Myocyte (in vitro differentiated cells): ENCODE measurements around the gene ZNF70. TPM values are rescaled to one million over a fixed set of nuclear protein-coding genes. Genes with fewer than 3 reads are reported as not detected.

ENCODE experiments used
- DNase-seq: peaks from one replicate; pipeline ENCODE4 v3.0.0-alpha.2; 2012; ENCODE audit warnings: low read depth
- total RNA-seq: library from RNA; depleted of rRNA; stranded (reverse); fragments of >200 nt; gene quantifications from 2 replicates; pipeline ENCODE4 v1.2.3, GENCODE V29; 2014

The ZNF70 gene
- total RNA-seq, 1 donor from 2014 or later = 3.0 TPM

DNA sequence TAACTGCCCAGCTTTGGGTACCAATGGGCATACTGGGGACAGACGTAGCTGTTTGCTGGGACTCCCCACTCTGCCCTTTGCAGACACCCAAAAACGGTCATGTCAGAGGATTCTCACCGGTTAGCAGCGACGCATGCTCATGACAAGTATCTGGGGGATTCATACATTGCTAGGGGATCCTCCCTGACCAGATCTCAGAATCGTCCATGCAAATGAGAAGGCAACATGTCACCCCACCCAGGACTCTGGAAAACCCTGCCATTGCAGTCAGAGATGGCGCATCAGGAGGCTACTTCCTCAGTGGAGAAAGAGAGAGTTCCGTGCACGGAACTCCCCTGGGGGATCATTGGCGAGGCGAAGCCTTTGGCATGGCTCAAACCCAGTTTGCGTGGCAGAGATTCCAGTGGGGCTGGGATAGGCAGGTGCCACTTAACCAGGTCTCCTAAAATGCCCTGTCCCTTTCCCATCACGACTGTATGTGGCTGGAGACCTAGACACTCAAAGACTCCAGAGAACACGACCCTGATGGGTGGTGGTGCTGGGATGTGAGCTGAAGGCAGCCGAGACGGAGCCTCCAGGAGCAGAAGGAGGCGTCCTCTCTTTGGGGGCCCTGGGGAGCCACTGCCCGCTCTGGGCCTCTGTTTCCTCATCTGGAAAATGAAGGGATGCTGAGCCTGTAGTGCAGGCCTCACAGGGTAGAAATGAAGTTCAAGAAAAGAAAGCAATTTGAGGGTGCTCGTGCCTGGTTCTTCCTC, 55.2 kb downstream of the ZNF70 start:
- no peak for DNase-seq

DNA sequence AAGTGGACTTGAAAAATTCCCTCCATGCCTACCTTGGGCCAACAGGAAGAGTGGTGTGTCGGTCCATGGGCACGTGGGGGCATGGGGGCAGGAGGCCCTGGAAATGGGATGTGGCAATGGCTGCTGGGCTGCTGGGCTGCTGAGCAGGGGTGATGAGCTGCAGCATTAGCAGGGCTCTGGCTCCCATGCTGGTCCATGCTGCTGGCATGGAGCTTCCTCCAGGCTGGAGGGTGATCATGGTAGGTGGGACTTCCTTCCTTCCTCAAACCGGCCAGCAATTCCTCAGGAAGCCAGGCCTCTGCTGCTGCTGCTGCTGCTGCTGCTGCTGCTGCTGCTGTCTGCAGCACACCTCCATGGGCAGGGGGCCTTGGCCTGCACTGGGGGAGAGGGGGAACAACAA, 55.8 kb downstream of the ZNF70 start:
- no peak for DNase-seq

DNA sequence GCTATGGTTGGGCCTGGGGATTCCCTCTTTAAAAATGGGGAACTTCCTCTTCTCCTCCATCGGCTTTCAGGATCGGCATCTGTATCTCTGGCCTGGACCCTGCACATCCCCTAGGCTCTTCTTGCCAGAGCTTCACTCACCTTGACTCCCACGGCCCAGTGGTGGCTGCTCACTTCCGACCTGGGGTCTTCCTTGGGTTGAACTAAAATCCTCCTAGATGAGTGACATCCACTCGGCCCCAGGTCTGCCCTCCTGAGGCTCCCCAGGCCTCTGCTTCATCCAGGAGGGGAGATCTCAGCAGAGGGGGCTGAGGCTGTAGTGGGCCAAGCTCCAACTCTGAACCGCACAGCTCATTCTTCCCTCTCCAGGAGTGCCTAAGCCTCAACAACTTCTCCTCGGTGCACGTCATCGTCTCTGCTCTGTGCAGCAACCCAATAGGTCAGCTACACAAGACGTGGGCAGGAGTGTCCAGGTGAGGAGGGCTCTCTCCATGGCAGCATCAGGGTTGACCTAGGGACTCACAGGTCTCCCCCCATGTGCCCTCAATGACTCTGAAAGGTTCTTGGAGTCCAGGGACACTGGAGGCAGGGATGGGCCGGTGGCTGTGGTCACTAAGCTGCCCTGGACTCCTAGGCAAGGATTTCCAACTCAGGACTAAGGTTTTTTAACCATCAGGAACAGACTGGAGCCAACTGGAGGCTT, 56.8 kb downstream of the ZNF70 start:
- no peak for DNase-seq

DNA sequence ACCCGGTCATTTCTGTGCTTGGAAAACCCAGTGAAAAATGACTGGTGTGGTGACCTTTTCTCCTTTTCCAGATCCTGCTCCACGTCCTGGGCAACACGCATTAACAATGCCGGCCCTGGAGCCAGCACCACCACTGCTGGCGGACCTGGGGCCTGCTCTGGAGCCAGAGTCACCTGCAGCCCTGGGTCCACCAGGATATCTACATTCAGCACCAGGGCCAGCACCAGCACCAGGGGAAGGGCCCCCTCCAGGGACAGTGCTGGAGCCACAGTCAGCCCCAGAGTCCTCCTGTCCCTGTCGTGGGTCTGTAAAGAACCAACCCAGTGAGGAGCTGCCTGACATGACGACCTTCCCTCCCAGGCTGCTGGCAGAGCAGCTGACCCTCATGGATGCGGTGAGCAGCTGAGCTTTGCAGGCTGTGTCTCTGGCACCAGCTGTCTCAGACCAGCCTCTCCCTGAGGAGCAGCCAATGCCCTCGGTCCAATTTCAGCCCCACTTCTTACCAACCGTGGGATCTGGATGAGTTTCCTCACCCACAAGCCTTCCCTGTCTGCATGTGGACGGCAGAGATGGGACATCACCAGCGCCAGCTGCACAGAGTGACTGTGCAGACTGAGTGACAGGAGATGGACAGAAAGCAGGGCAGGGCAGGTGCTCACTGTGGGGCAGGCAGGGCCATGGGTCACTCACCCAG, 58.2 kb downstream of the ZNF70 start:
- peak; percentile 99 for DNase-seq

DNA sequence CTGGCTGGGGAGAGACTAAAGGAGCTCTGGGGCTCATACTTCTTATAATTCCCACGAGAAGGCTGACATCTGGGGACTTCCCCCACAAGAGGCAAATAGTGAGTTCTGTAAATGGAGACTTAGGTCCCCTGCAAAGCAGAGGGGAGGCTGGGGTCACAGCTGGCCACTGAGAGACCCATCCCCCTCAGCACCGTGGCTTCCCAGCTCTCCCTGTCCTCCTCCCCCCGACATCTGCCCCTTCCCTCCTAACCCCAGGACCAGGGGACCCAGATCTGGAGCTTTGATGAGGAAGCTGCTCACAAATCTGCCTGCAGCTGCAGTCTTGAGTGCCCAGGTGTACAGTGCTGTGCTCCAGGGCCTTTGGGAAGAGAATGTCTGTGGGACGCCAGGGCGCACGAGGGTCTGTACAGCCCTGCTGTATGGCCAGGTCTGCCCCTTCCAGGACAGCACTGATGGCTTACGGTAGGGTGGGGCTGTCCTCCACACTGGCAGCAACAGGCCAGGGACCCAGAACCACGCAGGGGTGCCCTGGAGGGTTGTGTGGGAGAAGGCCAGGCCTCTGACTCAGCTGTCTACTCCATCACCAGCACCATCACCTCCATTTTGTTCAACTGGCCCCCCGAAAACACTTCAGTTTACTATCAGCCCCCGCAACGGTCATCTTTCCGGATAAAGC, 59.0 kb downstream of the ZNF70 start:
- DNase-seq = no peak

DNA sequence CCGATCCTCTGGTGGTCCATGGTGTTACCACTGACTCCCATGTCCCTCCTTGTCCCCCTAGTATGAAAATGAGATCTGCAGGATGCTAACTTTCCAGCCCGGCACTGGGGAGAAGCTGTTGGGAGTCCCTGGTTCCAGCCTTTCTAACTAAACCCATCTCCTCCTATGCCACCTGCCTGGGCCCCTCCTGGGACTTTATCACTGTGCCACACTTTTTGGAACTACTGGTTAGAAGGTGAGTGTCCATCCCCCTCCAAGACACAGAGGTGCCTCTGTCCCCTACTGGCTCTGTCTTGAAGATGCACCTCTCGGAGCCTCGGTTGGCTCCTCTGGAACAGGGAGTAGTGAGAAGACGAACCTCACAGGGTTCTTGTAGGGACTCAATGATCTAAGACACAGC, 60.2 kb downstream of the ZNF70 start, which contains the start of gene RGL4:
Gene RGL4 (plus strand): TSS at position 301 of the 400 bp plus-strand sequence. CDS start 1,018 bp downstream, outside the sequence.
- no peak for DNase-seq

DNA sequence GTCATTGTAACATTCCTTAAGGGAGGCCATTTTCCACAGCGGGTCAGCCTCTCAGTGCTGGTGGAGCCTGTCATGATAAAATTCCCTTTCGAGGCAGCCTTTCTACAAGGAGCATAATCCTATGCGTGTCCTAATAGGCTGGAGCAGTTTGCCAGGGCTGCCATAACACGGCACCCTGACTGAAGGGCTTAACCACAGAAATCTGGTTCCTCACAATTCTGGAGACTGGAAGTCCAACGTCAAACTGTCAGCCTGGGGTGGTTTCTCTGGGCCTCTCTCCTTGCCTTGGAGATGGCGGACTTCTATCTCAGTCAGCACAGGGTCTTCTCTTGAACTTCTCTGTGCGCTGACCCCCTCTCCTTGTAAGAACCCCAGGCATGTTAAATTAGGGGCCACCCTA, 61.5 kb downstream of the ZNF70 start:
- DNase-seq = no peak

Other genes starting within 250 kb of the ZNF70 start
- gene IGLL1, start 170.8 kb downstream of the ZNF70 start, total RNA-seq = 0.88 TPM in 1 of 2 replicates, not detected in the other
- 0.21 and 0.26 TPM in 2 replicates for gene DRICH1, start 118.8 kb downstream of the ZNF70 start, total RNA-seq
- gene RGL4, start 60.1 kb downstream of the ZNF70 start, total RNA-seq = 0.40 and 2.3 TPM in 2 replicates
- gene VPREB3, start 3.3 kb upstream of the ZNF70 start, total RNA-seq = 0.51 TPM in 1 of 2 replicates, not detected in the other
- gene C22orf15, start 11.9 kb upstream of the ZNF70 start, total RNA-seq = 1.2 TPM in 1 of 2 replicates, not detected in the other
- gene CHCHD10, start 16.9 kb upstream of the ZNF70 start, total RNA-seq = 2.7 and 19.8 TPM in 2 replicates
- 51.5 and 67.7 TPM in 2 replicates for gene MMP11, start 21.7 kb upstream of the ZNF70 start, total RNA-seq
- 58.8 and 62.9 TPM in 2 replicates for gene SMARCB1, start 35.9 kb upstream of the ZNF70 start, total RNA-seq
- gene DERL3, start 87.9 kb upstream of the ZNF70 start, total RNA-seq = 1.5 and 4.6 TPM in 2 replicates
- gene SLC2A11, start 106.8 kb upstream of the ZNF70 start, total RNA-seq = 13.2 and 18.9 TPM in 2 replicates
- gene MIF, start 143.3 kb upstream of the ZNF70 start, total RNA-seq = 374 and 603 TPM in 2 replicates
- gene GSTT2B, start 210.1 kb upstream of the ZNF70 start, total RNA-seq = 3.3 and 4.9 TPM in 2 replicates
- gene DDTL, start 215.8 kb upstream of the ZNF70 start, total RNA-seq = not detected in 2 replicates
- 99.2 and 112 TPM in 2 replicates for gene DDT, start 223.3 kb upstream of the ZNF70 start, total RNA-seq
- gene GSTT2, start 229.0 kb upstream of the ZNF70 start, total RNA-seq = 1.7 TPM in 1 of 2 replicates, not detected in the other